Non-pigmented ciliary epithelial cell (primary cell): ENCODE measurements around the gene ZNF624.
A peak's percentile ranks its signal among the peaks of the same experiment; 100 is the strongest.

Experiments used
- DNase-seq: peaks from one replicate; pipeline ENCODE4 v3.0.0-alpha.2; 2010; ENCODE audit warnings: low read depth

The ZNF624 gene

DNA sequence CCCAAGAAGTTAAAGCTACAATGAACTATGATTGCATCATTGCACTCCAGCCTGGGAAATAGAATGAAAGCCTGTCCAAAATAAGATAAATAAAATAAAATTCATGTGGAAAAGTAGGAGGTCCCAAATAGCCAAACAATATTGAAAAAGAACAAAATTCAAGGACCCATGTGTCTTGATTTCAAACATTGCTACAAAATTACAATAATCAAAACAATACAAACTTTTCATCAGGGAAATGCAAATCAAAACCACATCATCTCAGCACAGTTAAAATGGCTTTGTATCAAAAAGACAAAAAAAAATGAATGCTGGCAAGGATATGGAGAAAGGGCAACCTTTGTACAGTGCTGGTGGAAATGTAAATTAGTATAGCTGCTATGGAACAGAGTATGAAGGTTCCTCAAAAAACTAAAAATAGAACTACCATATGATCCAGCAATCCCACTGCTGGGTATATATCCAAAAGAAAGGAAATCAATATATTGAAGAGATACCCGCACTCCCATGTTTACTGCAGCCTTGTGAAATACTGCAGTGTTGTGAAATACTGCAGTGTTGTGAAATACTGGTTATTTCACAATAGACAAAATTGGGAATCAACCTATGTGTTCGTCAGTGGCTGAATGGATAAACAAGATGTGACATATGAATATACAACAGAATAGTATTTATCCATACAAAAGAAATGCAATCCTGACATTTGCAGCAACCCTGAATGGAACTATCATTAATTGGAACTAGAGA, 60.1 kb downstream of the ZNF624 start:
- no peak for DNase-seq

GRCh38 chr17:16589097-16589969, 64.3 kb downstream of the ZNF624 start:
- DNase-seq: peak; percentile 28

DNA sequence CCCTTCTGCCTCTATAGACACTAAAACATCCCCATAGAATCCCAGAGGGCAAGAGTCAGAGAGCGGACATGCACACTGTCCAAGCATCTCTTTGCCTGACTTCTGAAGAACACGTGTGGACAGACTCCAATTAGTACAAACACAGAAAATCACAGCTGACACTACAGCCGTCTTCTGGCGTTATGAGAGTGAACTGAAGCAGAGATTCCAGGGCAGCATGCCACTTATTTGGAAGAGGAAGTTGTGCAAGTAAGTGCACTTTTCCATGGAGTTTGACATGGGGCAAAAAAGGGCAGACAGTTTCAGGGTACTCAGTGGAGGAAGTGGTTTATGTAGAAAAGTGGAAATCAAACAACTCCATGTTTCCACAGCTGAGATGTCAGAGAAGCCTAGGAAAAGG, 67.9 kb downstream of the ZNF624 start:
- no peak for DNase-seq

GRCh38 chr17:16584273-16584995, 69.2 kb downstream of the ZNF624 start:
- peak; percentile 51 for DNase-seq

DNA sequence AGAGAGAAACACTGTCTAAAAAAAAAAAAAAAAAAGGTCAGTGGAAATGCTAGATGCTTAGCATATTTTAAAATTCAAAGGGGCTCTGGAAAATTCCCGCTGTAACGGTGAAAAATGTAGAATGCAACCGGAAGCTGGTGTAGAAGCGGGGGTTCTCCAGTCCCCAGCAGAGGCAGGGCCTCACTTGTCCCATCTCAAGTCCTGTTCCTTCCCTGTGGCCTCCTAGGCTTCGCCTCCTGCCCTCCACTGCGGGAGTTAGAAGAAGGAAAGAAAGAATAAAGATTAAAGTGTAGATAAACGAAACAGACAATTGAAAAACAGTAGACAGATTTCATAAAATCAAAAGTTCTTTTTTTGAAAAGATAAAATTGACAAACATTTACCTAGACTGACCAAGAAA, 69.9 kb downstream of the ZNF624 start:
- no peak for DNase-seq

- DNase-seq: no peak
These were observed 80.2 kb downstream of the ZNF624 start for GRCh38 chr17:16573466-16573865.
